Measurements from ENCODE around the gene DENND1A.

DNA sequence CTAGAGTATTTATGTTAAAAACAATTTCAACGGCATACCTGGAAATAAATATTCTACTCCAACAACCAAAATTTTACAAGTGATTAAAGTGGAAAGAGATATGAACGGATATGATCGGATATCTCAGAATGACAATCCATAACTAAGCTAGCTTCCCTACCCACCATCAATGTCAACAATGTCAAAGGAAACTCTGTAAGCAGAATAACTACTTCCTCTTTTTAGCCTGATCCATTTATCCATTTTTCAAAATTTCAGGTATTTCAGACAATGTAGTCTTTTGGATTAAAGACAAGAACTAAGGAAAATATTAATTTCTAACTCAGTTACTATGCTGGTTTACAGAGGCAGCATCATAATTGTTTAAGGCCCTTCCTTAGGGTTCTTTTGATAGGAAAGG lies 188.7 kb downstream of the DENND1A start:
- TF ChIP-seq, protein P1, sequence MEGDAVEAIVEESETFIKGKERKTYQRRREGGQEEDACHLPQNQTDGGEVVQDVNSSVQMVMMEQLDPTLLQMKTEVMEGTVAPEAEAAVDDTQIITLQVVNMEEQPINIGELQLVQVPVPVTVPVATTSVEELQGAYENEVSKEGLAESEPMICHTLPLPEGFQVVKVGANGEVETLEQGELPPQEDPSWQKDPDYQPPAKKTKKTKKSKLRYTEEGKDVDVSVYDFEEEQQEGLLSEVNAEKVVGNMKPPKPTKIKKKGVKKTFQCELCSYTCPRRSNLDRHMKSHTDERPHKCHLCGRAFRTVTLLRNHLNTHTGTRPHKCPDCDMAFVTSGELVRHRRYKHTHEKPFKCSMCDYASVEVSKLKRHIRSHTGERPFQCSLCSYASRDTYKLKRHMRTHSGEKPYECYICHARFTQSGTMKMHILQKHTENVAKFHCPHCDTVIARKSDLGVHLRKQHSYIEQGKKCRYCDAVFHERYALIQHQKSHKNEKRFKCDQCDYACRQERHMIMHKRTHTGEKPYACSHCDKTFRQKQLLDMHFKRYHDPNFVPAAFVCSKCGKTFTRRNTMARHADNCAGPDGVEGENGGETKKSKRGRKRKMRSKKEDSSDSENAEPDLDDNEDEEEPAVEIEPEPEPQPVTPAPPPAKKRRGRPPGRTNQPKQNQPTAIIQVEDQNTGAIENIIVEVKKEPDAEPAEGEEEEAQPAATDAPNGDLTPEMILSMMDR (IDR thresholded peaks at IDR 0.05; ENCODE audit: insufficient read depth, low read depth, low read length): no peak
- TF ChIP-seq EZH2 (IDR thresholded peaks at IDR 0.05; ENCODE audit: insufficient read depth, low read length): no peak

Measured in astrocyte (in vitro differentiated cells and primary cell).